Measurements from ENCODE around the gene GLIPR1L2.
"Not testable (repeated sequence)": the region's sequence is repeated elsewhere in the genome, so short reads cannot be mapped to it uniquely, and the experiment has no call there.

Gene GLIPR1L2

DNA sequence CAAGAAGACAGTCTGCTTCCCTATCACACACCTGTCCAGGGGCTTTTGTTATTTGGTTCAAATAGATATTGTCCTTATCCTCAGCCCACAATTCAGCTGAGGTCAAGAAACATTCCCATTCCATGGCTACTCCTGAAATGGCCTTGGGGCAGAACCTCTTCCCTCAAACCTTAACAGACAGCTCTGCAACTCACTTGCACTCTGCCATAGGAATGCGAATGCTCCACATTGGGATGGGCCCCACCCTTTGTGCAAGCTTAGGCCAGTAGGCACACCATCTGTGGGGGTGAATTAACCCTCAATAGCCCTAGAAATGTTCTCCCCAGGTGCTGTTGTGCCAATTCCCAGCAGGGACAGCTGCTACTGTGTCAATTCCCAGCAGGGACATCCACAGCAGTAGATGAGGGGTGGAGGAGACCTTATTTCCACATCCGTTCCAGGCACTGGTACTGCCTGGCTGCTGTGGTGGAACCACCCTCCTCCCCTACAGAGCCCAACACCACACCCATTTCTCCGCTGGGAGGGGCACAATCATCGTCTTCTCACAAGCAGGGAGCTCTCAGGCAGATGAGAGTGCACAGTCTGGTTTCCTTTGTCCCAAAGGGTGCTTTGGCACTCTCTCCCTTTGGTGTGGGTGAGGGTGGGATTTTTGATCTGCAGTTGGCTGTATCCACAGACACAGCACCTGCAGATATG, 47.3 kb downstream of the GLIPR1L2 start:
- no peak for FAIRE-seq

DNA sequence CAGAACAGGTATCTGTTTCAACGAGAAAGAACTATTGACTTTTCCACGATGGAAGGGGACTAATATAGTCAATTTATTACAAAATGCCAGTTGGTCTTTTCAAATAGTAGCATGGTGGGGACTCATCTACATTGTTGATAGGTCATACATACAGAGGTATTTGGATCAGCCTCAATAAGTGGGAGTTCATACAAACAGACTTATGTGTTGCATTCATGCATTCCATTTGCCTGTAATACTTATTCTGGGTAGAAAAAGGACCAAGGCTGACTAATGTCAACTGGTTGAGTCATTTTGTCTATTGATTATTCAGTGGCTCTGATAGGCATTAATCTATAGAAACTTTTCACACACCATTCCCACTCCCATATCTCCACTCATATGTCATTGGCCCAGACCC, 48.2 kb downstream of the GLIPR1L2 start:
- FAIRE-seq = no peak

DNA sequence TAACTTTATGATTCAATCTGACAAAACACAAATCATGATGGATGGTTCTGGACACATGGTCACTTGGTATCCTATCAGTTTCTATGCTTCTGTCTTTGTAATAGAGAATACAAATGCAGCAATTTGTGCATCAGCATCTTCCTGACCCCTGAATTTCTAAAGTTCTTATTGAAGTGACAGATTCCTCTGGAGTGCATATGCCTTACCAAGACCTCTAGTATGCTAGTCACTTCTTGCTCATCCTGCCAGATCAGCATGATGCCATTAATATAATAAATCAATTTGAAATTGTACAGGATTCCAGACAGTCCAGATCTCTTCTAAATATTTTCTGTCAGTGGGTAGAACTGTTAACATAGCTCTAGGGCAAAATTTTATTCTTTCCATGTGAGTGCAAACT, 49.0 kb downstream of the GLIPR1L2 start:
- no peak for FAIRE-seq

DNA sequence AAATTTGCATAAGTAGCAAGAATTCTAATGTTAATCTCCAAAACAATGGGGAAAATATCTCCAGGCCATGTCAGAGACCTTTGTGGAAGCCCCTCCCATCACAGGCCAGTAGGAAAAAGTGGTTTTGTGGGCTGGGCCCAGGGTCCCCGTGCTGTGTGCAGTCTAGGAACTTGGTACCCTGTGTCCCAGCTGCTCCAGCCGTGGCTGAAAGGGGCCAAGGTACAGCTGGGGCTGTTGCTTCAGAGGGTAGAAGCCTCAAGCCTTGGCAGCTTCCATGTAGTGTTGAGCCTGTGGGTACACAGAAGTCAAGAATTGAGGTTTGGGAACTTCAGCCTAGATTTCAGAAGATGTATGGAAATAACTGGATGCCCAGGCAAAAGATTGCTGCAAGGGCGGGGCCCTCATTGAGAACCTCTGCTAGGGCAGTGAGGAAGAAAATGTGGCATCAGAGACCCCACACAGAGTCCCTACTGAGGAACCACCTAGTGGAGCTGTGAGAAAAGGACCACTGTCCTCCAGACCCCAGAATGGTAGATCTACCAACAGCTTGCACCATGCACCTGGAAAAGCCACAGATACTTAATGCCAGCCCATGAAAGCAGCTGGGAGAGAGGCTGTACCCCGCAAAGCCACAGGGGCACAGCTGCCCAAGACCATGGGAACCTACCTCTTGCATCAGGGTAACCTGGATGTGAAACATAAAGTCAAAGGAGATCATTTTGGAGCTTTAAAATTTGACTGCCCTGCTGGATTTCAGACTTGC, 51.0 kb downstream of the GLIPR1L2 start:
- FAIRE-seq = not testable (repeated sequence)

DNA sequence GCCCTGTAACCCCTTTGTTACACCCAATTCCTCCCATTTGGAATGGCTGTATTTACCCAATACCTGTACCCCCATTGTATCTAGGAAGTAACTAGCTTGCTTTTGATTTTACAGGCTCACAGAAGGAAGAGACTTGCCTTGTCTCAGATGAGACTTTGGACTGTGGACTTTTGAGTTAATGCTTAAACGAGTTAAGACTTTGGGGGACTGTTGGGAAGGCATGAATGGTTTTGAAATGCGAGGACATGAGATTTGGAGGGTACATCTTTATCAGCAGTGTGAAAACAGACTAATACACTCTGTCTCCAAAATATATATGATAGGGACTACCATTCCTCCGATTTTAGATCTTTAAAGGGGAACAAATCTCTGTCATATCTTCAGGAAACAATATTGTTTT, 51.6 kb downstream of the GLIPR1L2 start:
- FAIRE-seq = not testable (repeated sequence)

DNA sequence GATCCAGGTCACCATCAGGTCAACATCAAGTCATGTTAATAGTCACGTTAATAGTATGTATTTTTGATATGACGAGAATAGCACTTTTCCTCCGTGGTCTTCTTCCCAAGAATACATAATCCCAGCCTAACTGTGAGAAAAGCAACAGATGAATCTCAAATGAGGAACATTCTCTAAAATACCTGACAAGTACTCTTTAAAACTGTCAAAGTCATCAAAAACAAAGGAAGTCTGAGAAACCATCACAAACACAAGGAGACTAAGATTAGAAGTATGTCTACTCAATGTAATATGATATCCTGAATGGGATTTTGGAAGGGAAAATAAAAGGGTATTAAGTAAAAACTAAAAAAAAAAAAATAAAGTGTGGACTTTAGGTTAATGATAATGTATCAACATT, 52.8 kb downstream of the GLIPR1L2 start:
- no peak for FAIRE-seq

DNA sequence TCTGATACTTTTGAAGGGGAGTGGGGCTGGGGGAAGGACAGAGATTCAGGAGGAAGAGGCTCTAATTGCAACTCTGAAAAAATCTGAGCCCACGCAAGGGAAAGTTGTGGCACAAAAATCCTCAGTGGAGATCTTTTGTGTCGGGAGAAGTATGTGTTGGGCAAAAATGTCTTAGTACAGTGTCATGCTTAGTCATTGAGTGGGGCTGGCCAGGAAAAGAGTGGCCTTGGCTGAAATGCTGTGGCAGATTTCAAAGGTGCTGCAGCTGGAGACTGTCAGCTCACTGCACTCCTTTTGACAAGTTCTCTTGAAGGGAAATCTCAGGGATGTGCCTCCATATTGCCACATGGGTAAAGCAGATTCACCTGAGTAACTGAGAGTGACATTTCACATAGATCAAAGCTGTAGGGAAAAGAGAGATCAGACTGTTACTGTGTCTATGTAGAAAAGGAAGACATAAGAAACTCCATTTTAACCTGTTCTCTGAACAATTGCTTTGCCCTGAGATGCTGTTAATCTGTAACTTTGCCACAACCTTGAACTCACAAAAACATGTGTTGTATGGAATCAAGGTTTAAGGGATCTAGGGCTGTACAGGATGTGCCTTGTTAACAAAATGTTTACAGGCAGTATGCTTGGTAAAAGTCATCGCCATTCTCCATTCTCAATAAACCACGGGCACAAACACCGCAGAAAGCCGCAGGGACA, 53.7 kb downstream of the GLIPR1L2 start:
- no peak for FAIRE-seq

DNA sequence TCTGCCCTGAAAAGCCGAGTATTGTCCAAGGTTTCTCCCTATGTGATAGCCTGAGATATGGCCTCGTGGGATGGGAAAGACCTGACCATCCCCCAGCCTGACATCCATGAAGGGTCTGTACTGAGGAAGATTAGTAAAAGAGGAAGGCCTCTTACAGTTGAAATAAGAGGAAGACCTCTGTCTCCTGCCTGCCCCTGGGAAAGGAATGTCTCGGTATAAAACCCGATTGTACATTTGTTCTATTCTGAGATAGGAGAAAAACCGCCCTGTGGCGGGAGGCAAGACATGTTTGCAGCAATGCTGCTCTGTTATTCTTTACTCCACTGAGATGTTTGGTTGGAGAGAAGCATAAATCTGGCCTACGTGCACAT, 54.2 kb downstream of the GLIPR1L2 start:
- FAIRE-seq = not testable (repeated sequence)

DNA sequence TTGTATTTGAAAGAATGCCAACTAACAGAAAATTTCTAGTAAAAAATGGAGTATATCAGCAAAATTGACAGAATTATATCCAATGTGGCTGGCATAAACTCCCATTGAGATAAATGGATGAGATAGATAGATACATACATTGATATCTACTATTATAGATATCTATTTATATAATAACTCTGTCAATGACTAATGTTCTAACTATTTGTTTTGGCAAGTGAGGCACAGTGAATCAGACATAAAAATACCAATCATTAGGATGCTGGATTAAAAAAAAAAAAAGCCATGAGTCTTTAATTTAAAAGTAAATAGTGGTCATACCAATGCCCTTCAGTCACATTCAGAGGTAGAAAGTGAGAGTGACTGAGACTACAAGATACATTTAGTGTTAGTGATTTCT, 56.0 kb downstream of the GLIPR1L2 start:
- no peak for FAIRE-seq

DNA sequence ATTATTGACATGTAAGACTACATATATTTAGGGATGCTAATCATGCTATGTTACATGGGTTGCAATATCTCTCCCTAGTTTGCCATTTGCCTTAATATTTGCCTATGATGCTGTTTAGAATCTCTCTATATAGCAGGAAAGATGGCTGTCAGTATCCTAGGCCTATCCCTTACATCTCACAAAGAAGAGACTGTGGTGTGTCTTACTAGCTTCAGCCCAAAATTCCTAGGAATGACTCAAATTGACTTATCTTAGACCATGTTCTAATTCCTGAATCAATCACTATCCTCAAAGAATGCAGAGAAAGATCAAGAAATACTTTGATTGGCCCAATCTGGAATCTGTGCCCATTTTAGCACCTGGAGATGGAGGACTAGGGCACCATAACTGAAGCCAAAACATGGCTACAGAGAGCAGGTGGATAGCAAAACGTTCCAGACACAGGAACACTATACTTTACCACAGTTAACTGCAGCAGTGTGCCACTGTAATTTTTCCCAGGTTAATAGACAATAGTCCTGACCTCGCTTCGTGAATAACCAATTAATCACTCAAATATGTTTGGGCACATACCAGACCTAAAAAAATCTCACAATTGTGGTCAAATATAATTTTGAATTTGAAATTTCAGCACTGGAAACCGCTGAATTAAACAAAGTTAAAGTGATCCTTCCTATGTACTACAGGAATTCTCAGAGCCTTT, 57.0 kb downstream of the GLIPR1L2 start:
- no peak for FAIRE-seq

DNA sequence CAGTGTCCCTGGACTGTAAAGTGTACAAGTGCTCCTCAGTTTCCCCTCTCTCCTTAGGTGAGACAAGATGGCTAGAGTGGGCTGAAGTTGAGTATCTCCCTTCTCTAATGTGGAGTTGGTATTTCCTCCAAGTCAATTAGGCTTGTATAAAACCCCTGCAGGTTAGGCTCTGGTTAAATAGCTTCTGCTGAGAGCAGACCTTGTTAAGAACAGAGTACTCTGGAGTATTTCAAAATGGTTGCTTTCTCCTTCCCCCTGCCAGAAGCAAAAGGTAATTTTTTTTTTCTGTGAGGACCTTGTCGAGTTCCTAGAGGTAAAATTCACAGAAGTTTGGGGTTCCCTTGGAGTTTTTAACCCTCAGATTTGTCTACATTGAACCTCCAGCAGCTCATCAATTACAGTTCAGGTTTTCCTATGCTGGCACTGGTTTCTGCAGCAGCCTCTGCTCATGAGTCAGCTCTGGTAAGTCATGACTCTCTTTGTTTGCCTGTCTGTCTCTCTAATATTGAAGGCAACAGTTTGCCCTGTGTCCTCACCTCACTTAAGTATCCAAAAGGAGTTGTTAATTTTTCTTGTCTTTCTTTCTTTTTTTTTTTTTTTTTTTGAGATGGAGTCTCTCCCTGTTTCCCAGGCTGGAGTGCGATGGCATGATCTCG, 61.9 kb downstream of the GLIPR1L2 start:
- no peak for FAIRE-seq

DNA sequence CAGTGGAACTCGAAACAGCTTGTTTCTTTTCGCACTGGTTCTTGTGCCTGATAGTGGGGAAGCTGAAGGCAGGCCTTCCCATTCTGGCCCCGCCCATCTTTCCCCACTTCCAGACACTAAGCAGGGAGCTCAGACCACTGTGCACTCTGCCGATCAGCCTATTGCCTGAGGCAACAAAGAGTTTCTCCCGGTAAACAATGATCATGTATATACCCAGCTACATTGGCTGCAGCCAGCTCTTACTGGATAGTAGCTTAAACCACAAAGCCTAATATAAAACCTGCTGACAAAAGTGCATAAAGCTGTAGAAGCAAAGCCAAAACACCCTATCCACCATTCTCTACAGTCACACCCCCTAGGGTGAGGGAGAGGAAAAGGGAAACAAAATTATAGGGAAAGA, 65.0 kb downstream of the GLIPR1L2 start:
- FAIRE-seq = no peak

DNA sequence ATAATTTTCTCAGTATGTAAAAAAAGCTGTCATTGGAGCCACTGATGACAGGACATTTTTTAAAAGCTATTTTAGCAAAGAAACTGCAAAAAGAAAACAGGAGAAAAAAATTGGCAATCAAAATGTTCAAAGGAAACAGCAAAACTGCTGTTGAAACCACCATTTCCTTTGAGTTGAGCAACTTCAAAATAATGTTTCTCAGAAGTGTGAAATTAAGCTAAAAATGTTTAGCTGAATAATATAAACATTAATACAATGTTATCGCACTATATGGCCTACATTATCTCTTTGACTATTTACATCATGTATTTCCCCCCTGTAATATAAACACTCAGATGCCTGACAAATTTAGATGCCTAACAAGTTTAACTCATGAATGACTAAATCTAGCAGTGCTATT, 66.3 kb downstream of the GLIPR1L2 start:
- FAIRE-seq = no peak

DNA sequence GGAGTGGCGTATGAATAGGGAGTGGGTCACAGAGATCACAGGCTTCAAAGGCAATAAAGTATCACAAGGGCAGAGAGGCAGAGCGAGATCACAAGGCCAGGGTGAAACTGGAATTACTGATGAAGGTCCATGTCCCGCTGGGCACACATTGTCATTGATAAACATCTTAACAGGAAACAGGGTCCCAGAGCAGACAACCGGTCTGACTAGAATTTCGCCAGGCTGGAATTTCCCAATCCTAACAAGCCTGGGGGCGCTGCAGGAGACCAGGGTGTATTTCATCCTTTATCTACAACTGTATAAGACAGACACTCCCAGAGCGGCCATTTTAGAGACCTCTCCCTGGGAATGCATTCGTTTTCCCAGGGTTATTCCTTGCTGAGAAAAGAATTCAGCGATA, 67.0 kb downstream of the GLIPR1L2 start:
- not testable (repeated sequence) for FAIRE-seq

DNA sequence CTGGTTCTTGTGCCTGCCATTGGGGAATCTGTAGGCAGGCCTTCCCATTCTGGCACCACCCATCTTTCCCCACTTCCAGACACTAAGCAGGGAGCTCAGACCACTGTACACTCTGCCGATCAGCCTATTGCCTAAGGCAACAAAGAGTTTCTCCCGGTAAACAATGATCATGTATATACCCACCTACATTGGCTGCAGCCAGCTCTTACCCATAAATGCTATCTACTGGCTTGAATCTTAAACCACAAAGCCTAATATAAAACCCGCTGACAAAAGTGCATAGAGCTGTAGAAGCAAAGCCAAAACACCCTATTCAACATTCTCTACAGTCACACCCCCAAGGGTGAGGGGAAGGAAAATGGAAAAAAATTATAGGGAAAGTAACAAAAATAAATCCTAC, 68.9 kb downstream of the GLIPR1L2 start:
- FAIRE-seq = no peak

DNA sequence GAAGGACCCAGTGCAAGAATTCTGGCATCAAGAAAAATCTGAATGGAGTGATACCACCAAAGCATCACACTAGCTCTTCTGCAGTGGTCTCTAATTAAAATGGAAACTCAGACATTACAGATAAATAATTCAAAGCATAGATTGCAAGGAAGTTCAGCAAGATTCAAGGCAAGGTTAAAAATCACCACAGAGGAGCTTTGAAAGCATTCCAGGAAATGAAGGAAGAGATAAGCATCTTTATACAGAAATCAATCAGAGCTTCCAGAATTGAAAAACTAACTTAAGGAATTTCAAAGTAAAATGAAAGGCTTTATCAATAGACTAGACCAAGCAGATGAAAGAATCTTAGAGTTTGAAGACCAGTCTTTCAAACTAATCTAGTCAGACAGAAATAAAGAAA, 69.3 kb downstream of the GLIPR1L2 start:
- FAIRE-seq = no peak

DNA sequence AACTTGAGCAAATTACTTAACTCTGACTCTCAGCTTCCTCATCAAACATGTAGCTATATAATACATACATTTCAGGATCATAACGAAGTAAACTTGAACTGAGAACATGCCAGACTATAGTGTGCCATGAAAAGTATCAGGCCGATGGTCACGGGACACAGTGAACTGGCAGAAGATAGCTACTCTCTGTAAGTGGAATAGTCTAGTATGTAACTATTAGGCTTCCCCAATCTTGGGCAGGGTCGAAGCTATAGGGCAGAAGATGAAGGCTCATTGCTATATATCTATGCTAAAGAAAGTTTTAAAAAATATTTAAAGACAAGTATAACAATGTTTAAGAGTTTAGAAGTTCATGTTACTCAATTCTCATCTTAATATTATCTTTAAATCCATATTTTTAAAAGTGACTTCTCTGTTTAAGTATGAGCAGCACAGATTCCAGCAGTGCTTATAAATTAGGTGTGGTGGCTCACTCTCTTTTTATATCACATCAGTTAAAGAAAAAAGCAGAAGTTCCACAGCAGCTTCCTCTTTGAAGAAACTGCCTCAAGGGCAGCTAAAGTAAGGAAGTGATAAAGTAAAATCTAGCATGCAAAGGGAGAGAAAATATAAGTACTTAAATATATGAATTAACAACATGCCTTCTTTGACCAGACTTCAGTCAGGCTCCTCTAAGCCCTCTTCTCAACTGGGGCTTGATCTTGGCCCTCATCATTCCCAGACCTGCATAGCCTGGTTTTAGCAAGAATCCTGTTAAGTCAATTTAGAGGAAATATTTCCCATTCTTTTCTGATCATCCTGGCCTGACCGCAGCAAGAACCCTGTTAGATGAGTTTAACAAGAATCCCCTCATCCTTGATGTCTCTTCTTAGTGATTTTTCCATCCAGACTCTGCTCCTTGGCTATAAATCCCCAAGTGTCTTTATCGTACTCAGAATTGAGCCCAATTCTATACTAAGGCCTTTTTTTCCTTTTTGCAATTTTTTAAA, 81.3 kb downstream of the GLIPR1L2 start:
- FAIRE-seq = no peak

DNA sequence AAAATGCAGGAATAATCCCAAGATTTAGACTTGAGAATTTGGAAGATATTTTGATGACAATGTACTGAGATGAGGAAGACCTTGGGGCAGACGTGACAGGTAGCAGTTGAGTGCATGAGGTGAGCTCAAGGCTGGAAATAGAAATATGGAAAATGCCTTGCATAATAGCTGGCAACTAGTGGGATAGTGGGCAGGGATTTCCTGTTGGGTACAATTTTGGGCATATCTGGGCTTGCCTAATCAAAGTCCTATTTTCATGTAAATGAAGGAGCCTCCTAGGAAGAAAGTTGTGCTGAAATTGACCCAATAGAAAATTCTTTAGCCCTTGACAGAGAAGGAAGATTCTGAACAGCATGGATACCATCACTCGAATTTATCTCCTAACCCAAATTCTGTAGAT, 83.2 kb downstream of the GLIPR1L2 start:
- FAIRE-seq = no peak

DNA sequence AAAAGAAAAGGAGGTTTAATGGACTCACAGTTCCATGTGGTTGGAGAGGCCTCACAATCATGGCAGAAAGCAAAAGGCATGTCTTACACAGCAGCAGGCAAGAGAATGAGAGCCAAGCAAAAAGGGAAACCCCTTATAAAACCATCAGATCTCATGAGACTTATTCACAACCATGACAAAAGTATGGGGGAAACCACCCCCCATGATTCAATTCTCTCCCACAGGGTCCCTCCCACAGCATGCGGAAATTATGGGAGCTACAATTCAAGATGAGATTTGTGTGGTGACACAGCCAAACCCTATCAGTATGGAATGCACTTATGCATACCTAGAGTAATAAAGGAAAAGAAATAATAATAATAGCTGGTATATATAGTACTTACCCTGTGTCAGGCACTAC, 85.2 kb downstream of the GLIPR1L2 start:
- no peak for FAIRE-seq

DNA sequence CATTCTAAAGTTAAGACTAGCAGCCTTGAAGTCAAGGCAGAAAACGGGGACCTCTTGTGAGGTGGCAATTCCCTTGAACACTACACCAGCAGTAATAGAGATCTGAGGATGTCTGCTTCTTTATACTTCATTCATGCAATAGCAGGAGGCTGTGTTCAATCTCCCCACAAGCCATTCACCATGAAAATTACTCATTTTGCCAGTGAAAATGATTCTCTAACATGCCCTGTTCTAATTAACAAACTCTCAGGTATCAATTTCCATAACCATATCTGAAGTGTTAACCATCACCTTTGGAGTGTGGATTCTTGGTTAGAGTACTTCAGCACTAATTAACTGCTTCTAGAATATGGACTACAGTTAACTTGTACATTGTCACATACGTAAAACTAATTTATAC, 86.2 kb downstream of the GLIPR1L2 start:
- no peak for FAIRE-seq

DNA sequence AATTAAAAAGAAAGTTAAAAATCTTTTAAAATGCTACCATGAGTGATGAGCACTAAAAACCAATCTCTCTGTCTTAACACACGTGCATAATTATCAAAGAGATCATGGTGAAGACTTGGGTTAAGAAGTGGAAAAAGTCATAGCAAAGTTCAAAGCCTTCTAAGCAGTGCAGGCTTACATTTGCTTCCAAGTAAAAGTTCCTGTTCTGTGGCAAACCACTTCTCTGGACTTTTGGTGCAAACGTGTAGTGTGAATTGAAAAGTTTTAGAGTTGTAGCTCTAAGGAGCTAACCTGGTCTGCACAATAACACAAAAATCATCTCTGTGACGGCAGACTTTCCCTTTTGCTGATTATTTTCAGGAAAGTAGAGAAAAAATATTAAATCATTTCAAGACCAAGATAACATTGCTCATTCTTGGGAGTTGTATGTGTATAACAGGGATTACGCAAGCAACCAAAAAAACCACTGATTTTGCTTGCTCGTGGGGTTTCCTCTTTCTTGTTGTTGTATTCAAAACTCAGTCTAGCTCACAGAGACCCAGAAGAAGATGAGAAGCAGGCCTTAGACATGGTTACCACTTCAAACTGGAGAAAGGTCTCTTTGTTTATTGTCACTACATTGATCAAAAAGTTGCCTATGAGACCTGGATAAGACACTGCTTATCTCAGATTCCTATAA, 87.4 kb downstream of the GLIPR1L2 start:
- FAIRE-seq = no peak

All from G401.6 (cell line).